Measurements from ENCODE around the gene C1orf74. TPM values are rescaled to one million over a fixed set of nuclear protein-coding genes. Genes with fewer than 3 reads are reported as not detected.

C1orf74 gene
- total RNA-seq, 1 experiment from 2014 or later = 5.6 TPM

GRCh38 chr1:209748620-209749019, 35.7 kb downstream of the C1orf74 start:
- Histone ChIP-seq H3K36me3 (ENCODE audit: control insufficient read depth in 1 of 2, insufficient read depth in 2 of 2, low read length in 2 of 2) (no peaks in the 10 kb centered on the region), H3K9me2 (ENCODE audit: insufficient read depth) (no peaks in the 10 kb centered on the region), H3K79me2 (ENCODE audit: insufficient read depth, low read length) (no peaks in the 10 kb centered on the region), H4K20me1 (ENCODE audit: insufficient read depth) (no peaks in the 10 kb centered on the region), H3K9me3 (ENCODE audit: control insufficient read depth in 1 of 2, insufficient read depth in 1 of 2, low read depth in 1 of 2, low read length in 2 of 2) (no peaks in the 10 kb centered on the region), H3K27me3 (ENCODE audit: insufficient read depth, low read length) (no peaks in the 10 kb centered on the region), H3K4me3 (replicated peaks in 1 of 2; ENCODE audit: low read depth in 1 of 2, low read length in 2 of 2) (no peak overlapping the region), H3K9ac (ENCODE audit: low read length) (no peak overlapping the region), H3K4me1 (ENCODE audit: control insufficient read depth in 1 of 2, insufficient read depth in 2 of 2, low read length in 2 of 2) (peaks cover 0 to 14% of the 10 kb centered on the region in 2 experiments; a peak in 2 of 4 replicates), H3K4me2 (ENCODE audit: low read length) (no peak overlapping the region), H2AFZ (ENCODE audit: low read depth, low read length, poor library complexity, severe bottlenecking) (peak overlapping the region; percentile 89), H3K27ac (ENCODE audit: low read depth, low read length) (no peak overlapping the region)
- BruUV-seq (replicated peaks) = no TSS peak
- RAD21 ChIA-PET (ENCODE audit: low non-redundant PET in 1 of 2, low total read pairs in 2 of 2, uncharacterized antibody in 2 of 2, unreplicated experiment in 2 of 2) = interaction anchor here in 1 of 2 experiments (0.7 kb wide), 1 partner anchor 172 kb away, joined by 3 read pairs; no protein-coding TSS in a partner anchor
- CTCF ChIA-PET = interaction anchor here (0.8 to 2.0 kb wide), 15 partner anchors 9 to 181 kb away, joined by 3 to 11 read pairs (median 5); partner anchors contain the start of genes CAMK1G and IRF6
- intact Hi-C loops (cut with micrococcal nuclease) = no loop called here
- DNase-seq (ENCODE audit: low read depth, low spot score) = no peak
- no peak for TF ChIP-seq ELF1 (IDR thresholded peaks at IDR 0.05; ENCODE audit: borderline replicate concordance, low read depth)
- POLR2A ChIA-PET = interaction anchor here (1.0 kb wide), 1 partner anchor 99 kb away, joined by 3 read pairs; no protein-coding TSS in a partner anchor
- ATAC-seq = no peak

DNA sequence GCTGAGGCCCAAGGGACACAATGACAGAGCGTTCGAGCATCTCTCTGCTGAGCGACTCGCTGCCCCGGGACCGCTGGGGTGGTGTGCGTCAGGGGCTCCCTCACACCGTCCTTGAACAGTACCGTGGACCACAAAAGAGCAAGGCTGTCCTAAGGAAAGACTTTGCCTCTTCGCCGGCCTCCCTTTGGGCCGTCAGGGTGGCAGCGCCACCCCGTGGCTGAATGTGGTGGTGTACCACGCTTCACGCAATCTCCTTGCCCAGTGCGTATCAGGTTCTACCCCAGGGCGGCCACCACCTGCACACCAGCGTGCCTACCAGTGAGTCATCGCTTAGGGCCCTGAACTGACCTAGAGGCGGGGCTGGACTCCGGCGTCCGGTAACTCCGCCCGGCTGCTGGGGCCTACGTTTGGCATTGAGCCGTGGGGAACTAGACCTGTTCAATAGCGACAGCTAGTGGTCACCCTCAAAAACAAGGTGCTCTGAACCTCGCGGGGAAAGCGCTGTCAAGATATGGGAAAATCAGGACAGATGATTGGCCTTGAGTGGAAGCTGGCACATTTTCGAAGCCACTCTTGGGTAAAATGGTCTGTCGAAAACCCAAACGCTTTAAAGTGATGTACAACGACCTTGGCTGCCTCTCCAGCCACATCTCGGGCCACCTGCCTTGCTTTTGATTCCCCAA, 36.6 kb downstream of the C1orf74 start:
- ChIA-PET RAD21 (ENCODE audit: low non-redundant PET in 1 of 2, low total read pairs in 2 of 2, uncharacterized antibody in 2 of 2, unreplicated experiment in 2 of 2) (interaction anchor here in 1 of 2 experiments (0.7 kb wide), 1 partner anchor 171 kb away, joined by 3 read pairs; no protein-coding TSS in a partner anchor), POLR2A (interaction anchor here (1.0 kb wide), 1 partner anchor 98 kb away, joined by 3 read pairs; no protein-coding TSS in a partner anchor), CTCF (interaction anchor here (0.8 to 2.0 kb wide), 17 partner anchors 10 to 180 kb away, joined by 3 to 11 read pairs (median 4); partner anchors contain the start of genes CAMK1G and IRF6)
- no peaks in the 10 kb centered on the region for H3K36me3 ChIP-seq (ENCODE audit: control insufficient read depth in 1 of 2, insufficient read depth in 2 of 2, low read length in 2 of 2)
- DNase-seq (ENCODE audit: low read depth, low spot score) (peak; percentile 98), ATAC-seq (peak; percentile 100)
- H4K20me1 ChIP-seq (ENCODE audit: insufficient read depth) = no peaks in the 10 kb centered on the region
- H3K4me2 ChIP-seq (ENCODE audit: low read length) = peak overlapping the region; percentile 30
- no TSS peak for BruUV-seq (replicated peaks)
- no peak overlapping the region for H3K27ac ChIP-seq (ENCODE audit: low read depth, low read length)
- H2AFZ ChIP-seq (ENCODE audit: low read depth, low read length, poor library complexity, severe bottlenecking) = peak overlapping the region; percentile 89
- no peaks in the 10 kb centered on the region for H3K9me2 ChIP-seq (ENCODE audit: insufficient read depth)
- H3K4me3 ChIP-seq (replicated peaks in 1 of 2; ENCODE audit: low read depth in 1 of 2, low read length in 2 of 2) = no peak overlapping the region
- no peaks in the 10 kb centered on the region for H3K27me3 ChIP-seq (ENCODE audit: insufficient read depth, low read length)
- intact Hi-C loops (cut with micrococcal nuclease) = loop anchor here (1.0 to 2.0 kb wide), 6 partner anchors 37 to 179 kb away; partner anchors contain the start of gene C1orf74
- H3K4me1 ChIP-seq (ENCODE audit: control insufficient read depth in 1 of 2, insufficient read depth in 2 of 2, low read length in 2 of 2) = peaks cover 0 to 14% of the 10 kb centered on the region in 2 experiments; a peak in 2 of 4 replicates
- H3K9me3 ChIP-seq (ENCODE audit: control insufficient read depth in 1 of 2, insufficient read depth in 1 of 2, low read depth in 1 of 2, low read length in 2 of 2) = no peaks in the 10 kb centered on the region
- no peak overlapping the region for H3K9ac ChIP-seq (ENCODE audit: low read length)
- H3K79me2 ChIP-seq (ENCODE audit: insufficient read depth, low read length) = no peaks in the 10 kb centered on the region
- peak; percentile 94 for TF ChIP-seq MAX (IDR thresholded peaks at IDR 0.05)
- TF ChIP-seq, protein P1, sequence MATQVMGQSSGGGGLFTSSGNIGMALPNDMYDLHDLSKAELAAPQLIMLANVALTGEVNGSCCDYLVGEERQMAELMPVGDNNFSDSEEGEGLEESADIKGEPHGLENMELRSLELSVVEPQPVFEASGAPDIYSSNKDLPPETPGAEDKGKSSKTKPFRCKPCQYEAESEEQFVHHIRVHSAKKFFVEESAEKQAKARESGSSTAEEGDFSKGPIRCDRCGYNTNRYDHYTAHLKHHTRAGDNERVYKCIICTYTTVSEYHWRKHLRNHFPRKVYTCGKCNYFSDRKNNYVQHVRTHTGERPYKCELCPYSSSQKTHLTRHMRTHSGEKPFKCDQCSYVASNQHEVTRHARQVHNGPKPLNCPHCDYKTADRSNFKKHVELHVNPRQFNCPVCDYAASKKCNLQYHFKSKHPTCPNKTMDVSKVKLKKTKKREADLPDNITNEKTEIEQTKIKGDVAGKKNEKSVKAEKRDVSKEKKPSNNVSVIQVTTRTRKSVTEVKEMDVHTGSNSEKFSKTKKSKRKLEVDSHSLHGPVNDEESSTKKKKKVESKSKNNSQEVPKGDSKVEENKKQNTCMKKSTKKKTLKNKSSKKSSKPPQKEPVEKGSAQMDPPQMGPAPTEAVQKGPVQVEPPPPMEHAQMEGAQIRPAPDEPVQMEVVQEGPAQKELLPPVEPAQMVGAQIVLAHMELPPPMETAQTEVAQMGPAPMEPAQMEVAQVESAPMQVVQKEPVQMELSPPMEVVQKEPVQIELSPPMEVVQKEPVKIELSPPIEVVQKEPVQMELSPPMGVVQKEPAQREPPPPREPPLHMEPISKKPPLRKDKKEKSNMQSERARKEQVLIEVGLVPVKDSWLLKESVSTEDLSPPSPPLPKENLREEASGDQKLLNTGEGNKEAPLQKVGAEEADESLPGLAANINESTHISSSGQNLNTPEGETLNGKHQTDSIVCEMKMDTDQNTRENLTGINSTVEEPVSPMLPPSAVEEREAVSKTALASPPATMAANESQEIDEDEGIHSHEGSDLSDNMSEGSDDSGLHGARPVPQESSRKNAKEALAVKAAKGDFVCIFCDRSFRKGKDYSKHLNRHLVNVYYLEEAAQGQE (IDR thresholded peaks at IDR 0.05; ENCODE audit: low read depth) = no peak
- peak; percentile 49 for TF ChIP-seq POLR2AphosphoS5 (IDR thresholded peaks at IDR 0.05; ENCODE audit: low read depth, low read length)
- TF ChIP-seq RAD21 (IDR thresholded peaks at IDR 0.05; ENCODE audit: low read depth) = peak; percentile 87
- TF ChIP-seq ELF1 (IDR thresholded peaks at IDR 0.05; ENCODE audit: borderline replicate concordance, low read depth) = no peak
- TF ChIP-seq EZH2phosphoT487 (IDR thresholded peaks at IDR 0.05; ENCODE audit: borderline replicate concordance) = no peak
- TF ChIP-seq EGR1 (IDR thresholded peaks at IDR 0.05; ENCODE audit: low read depth) = no peak
- TF ChIP-seq, protein P2, sequence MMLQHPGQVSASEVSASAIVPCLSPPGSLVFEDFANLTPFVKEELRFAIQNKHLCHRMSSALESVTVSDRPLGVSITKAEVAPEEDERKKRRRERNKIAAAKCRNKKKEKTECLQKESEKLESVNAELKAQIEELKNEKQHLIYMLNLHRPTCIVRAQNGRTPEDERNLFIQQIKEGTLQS (IDR thresholded peaks at IDR 0.05) = no peak
- peak; percentile 74 for TF ChIP-seq YY1 (IDR thresholded peaks at IDR 0.05; ENCODE audit: extremely low read depth, insufficient replicate concordance, low read depth, low read length)
- no peak for TF ChIP-seq ZFX (IDR thresholded peaks at IDR 0.05)
- TF ChIP-seq SIN3A (IDR thresholded peaks at IDR 0.05; ENCODE audit: low read depth) = no peak
- TF ChIP-seq FOSL1 (IDR thresholded peaks at IDR 0.05; ENCODE audit: low read depth) = peak; percentile 82
- peak; percentile 82 for TF ChIP-seq SP1 (IDR thresholded peaks at IDR 0.05; ENCODE audit: low read depth)
- no peak for TF ChIP-seq ZNF274 (IDR thresholded peaks at IDR 0.05; ENCODE audit: low read depth, low read length)
